B cell (primary cell): Measurements from ENCODE around the gene PKNOX2.

ENCODE experiments used
- CTCF ChIP-seq: fragments of 200-600 bp; IDR thresholded peaks from one replicate; pipeline ENCODE4 v1.8.0; 2022; ENCODE audit warnings: antibody characterized with exemption, mild to moderate bottlenecking
- EZH2 ChIP-seq: IDR thresholded peaks from 2 replicates; pipeline ENCODE4 v1.6.1; 2012; ENCODE audit warnings: borderline replicate concordance, low read depth, mild to moderate bottlenecking, moderate library complexity, low read length; ENCODE audit not compliant: insufficient read depth, poor library complexity, severe bottlenecking

GRCh38 chr11:125155100-125155444, 9.5 kb upstream of the PKNOX2 start:
- TF ChIP-seq CTCF (no peak), EZH2 (no peak)
